GM12801 (cell line): Measurements from ENCODE around the gene SPNS3.

Experiments used
- TF ChIP-seq, protein P1 (sequence below): IDR thresholded peaks from one replicate; pipeline ENCODE4 v1.5.1; 2011; ENCODE audit warnings: control low read depth; ENCODE audit not compliant: insufficient read length; ENCODE audit errors: extremely low read depth

SPNS3 gene

DNA sequence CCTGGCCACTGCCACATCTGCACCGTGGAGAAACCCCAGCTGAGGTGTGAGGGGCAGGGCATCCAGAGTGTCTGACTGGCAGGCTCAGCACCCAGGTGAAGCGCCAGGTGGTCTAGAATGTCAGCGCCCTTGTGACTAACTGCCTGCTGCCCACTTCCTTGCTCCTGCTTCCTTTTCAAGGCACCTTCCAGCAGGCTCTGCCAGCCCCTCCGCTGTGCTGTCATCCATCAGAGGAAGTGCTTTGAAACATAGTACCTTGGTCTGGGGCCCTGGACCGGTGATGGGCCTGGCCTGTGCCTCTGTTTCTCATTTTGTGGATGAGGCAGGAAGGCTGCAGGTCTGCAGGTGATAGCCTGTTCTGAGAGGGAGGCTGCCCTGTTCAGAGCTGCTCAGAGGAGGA lies 70.4 kb downstream of the SPNS3 start:
- TF ChIP-seq, protein P1, sequence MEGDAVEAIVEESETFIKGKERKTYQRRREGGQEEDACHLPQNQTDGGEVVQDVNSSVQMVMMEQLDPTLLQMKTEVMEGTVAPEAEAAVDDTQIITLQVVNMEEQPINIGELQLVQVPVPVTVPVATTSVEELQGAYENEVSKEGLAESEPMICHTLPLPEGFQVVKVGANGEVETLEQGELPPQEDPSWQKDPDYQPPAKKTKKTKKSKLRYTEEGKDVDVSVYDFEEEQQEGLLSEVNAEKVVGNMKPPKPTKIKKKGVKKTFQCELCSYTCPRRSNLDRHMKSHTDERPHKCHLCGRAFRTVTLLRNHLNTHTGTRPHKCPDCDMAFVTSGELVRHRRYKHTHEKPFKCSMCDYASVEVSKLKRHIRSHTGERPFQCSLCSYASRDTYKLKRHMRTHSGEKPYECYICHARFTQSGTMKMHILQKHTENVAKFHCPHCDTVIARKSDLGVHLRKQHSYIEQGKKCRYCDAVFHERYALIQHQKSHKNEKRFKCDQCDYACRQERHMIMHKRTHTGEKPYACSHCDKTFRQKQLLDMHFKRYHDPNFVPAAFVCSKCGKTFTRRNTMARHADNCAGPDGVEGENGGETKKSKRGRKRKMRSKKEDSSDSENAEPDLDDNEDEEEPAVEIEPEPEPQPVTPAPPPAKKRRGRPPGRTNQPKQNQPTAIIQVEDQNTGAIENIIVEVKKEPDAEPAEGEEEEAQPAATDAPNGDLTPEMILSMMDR = no peak

DNA sequence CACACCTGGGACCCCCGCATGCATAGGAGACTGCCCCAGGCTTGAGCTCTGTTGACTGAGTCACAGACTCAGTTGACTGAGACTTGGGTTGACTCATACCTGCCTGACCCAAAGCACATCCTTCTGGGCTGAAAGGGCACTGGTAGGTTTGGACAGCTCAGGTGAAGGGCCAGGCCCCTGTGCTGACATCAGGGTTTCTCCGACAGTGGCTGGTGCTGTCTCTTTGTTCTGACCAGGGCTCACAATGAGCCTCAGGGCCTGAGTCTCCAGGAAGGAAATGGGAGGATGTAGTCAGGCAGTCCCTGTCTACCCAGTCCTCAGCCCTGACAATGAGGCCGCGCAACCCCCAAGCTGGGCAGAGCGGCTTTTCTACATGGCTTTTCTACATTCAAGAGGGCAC lies 71.4 kb downstream of the SPNS3 start:
- TF ChIP-seq, protein P1 = no peak

DNA sequence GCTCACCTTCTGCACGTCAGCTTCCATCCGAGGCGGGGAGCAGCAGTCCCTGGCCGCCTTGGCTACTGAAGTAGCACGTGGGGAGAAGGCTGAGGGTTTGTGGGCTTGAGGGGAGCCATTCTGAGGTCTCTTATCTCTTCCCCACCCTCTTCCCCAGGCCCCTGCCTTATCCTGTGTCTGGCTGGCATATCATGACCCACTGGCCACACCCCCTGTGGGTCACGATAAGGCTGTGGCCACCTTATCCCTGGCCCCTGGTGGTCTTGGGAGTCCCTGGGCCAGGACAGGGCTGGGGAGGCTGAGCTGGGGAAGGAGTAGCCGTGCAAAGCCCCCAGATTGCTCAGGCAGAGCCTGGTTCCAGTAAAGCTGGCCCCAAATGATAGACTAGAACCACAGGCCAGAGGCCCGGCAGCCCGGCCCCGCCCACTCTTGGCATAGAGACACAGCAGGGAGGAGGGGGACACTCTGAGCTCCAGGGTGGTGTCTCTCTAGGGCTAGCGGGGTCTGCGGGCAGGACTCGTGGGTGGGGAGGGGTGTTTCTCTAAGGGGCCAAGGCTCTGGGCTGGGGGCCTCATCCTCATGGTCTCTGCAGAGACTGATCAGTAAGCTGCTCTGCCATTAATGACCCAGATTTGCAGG lies 72.6 kb downstream of the SPNS3 start:
- TF ChIP-seq, protein P1 = no peak

DNA sequence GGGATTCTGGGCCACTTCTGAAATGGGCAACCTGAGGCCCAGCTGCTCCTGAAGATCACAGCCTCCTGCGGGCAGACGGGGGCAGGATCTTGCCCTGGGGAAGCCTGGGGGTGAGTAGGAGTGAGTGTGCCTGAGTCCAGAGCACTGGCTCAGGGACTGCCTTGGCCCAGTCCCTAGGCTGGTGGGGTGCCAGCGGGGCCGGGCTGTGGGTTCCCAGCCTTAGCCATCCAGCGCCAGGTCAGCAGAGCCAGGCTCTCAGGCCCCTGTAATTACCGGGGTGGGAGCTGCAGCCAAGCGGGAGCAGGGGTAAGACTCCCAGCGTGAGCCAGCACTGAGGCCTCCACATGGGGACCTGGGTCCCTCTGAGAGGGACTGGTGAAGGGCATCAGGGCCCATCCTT lies 73.2 kb downstream of the SPNS3 start:
- TF ChIP-seq, protein P1 = no peak

DNA sequence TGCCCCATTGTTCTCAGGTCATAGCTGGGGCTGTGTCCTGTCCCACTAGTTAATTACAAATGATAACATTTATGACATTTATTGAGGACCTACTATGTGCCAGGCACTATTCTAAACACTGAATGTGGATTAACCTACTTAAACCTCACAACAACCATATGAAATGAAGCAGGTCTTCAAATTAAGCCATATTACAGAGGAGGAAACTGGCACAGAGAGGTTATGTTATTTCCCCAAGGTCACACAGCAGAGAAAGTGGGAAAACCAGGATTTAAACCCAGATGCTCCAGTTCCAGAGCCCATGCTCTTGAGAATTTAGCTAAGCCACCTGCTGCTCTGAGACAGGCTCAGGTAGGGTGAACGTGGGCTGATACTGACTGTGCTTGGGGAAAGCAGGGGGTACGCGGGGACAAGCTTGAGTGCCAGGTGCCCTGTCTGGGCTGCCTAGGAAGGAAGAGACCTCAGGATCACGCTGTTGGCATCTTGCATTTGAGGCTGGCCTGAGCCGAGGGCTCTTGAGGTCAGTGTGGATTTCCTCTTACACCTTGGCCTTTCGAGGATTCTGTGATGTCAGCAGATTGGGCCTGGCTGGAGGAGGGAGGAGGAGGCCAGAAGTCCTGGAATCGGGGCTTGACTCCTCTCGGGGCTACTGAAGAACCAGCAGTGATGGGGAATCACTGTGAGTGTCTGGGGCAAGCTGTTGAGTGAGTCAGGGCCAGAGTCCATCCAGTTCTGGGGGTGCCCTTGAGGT lies 73.8 kb downstream of the SPNS3 start:
- TF ChIP-seq, protein P1 = no peak

DNA sequence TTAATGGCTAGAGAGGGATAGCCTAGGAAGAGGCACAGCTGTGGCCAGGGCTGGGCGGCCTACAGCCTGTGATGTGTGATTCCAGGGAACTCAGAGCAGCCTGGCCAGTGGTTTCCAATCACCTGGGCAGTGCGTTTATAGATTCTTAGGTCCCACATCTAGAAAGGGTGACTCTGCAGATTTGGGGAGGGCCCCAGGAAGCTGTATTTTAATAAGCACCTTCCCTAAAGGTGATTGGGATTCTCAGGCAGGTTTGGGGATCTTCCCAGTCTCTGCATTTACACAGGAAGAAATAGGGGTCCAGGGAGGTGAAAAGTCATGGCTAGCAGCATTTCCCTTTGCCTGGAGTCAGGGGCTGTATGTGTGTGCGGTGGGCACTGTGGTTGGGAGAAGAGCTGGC lies 74.5 kb downstream of the SPNS3 start:
- TF ChIP-seq, protein P1 = no peak

DNA sequence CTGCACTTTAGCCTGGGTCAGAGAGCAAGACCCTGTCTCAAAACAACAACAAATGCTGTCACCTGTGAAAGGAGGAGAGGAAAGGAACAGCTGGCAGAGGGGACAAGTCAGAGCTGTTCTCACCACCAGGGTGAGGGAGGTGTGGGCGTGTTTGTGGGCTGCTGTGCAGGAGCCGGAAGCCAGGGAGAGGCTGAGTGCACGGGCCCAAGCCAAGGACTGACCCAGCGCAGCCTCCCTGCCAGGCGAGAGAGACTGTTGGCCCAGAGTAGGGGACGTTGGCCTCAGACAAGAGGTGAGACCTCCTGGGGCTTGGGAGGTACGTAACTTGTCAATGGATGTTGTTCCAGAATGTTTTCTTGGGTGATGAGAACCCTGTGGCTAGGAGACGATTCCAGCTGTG lies 75.7 kb downstream of the SPNS3 start:
- TF ChIP-seq, protein P1 = no peak
